IMR-90 (cell line): ENCODE measurements around the gene COL17A1. TPM values are rescaled to one million over a fixed set of nuclear protein-coding genes. Genes with fewer than 3 reads are reported as not detected.
A peak's percentile ranks its signal among the peaks of the same experiment; 100 is the strongest.

Experiments
- ATAC-seq: fragments of 200-7000 bp; cut with Tn5 transposase; 2 replicates; pipeline ENCODE4 v1.9.1; 2020; ENCODE audit warnings: low read depth, mild to moderate bottlenecking, moderate library complexity
- BruUV-seq: library from RNA; stranded (reverse); fragments of 400-500 nt; replicated peaks from 2 replicates; lab custom pipeline; 2021; lab: Mats Ljungman, UMichigan
- CTCF ChIA-PET: fragments of 300-600 bp; formaldehyde crosslinking; extraction: SDS; loops from one replicate; lab custom pipeline; 2021; ENCODE audit warnings: antibody characterized with exemption; lab: Yijun Ruan, JAX
- POLR2A ChIA-PET: fragments of 300-600 bp; sonication (Branson Sonifier 250); formaldehyde crosslinking; loops from one replicate; lab custom pipeline; 2022; ENCODE audit warnings: antibody characterized with exemption; ENCODE audit not compliant: unreplicated experiment; lab: Charles Lee
- DNase-seq: peaks from one replicate; pipeline ENCODE4 v3.0.0; 2013
- H2AFZ ChIP-seq: replicated peaks from 2 replicates; pipeline ENCODE3; 2013; ENCODE audit warnings: low read length, mild to moderate bottlenecking; ENCODE audit not compliant: poor library complexity
- H2AK5ac ChIP-seq: 2 replicates; pipeline ENCODE4 v1.6.1; 2013; ENCODE audit warnings: low read depth, low read length, inconsistent platforms
- H2AK9ac ChIP-seq: replicated peaks from 2 replicates; pipeline ENCODE3; 2013; ENCODE audit warnings: mild to moderate bottlenecking, low read depth, low read length, moderate library complexity; ENCODE audit not compliant: poor library complexity
- H2BK120ac ChIP-seq: 2 replicates; pipeline ENCODE4 v1.6.1; 2013; ENCODE audit warnings: low read depth, low read length, inconsistent platforms
- H2BK15ac ChIP-seq: 3 replicates; pipeline ENCODE4 v1.6.1; 2013; ENCODE audit warnings: low read depth, low read length, inconsistent platforms
- H2BK20ac ChIP-seq: 2 replicates; pipeline ENCODE4 v1.6.1; 2013; ENCODE audit warnings: low read depth, mild to moderate bottlenecking, inconsistent platforms, low read length, moderate library complexity
- H2BK5ac ChIP-seq: 2 replicates; pipeline ENCODE4 v1.6.1; 2013; ENCODE audit warnings: mild to moderate bottlenecking, low read depth, low read length, inconsistent platforms; ENCODE audit not compliant: poor library complexity, severe bottlenecking
- H3K14ac ChIP-seq: replicated peaks from 2 replicates; pipeline ENCODE4 v1.6.1; 2013; ENCODE audit warnings: low read depth, low read length, inconsistent platforms
- H3K18ac ChIP-seq: 2 replicates; pipeline ENCODE4 v1.6.1; 2013; ENCODE audit warnings: low read depth, low read length, control low read depth
- H3K23ac ChIP-seq: 2 replicates; pipeline ENCODE4 v1.6.1; 2013; ENCODE audit warnings: low read depth, low read length, inconsistent platforms
- H3K27ac ChIP-seq: 2 replicates; pipeline ENCODE4 v1.5.1; 2013; ENCODE audit warnings: mild to moderate bottlenecking, control low read depth, low read length; ENCODE audit not compliant: insufficient read depth
- H3K27me3 ChIP-seq: 2 replicates; pipeline ENCODE4 v1.6.1; 2013; ENCODE audit warnings: low read length; ENCODE audit not compliant: control insufficient read depth, insufficient read depth
- H3K36me3 ChIP-seq: 2 replicates; pipeline ENCODE4 v1.6.1; 2013; ENCODE audit warnings: low read length, mixed read lengths; ENCODE audit not compliant: control insufficient read depth, insufficient read depth
- H3K4ac ChIP-seq: 2 replicates; pipeline ENCODE4 v1.6.1; 2013; ENCODE audit warnings: low read depth, low read length, inconsistent platforms
- H3K4me1 ChIP-seq: 2 replicates; pipeline ENCODE4 v1.6.1; 2013; ENCODE audit warnings: low read length, mixed read lengths; ENCODE audit not compliant: control insufficient read depth, insufficient read depth
- H3K4me2 ChIP-seq: 2 replicates; pipeline ENCODE4 v1.6.1; 2013; ENCODE audit warnings: low read depth, mild to moderate bottlenecking, control low read depth, low read length, moderate library complexity
- H3K4me3 ChIP-seq: 2 replicates; pipeline ENCODE4 v1.5.1; 2013; ENCODE audit warnings: low read depth, mild to moderate bottlenecking, control low read depth, low read length, moderate library complexity; ENCODE audit not compliant: insufficient read depth
- H3K56ac ChIP-seq: 2 replicates; pipeline ENCODE4 v1.6.1; 2013; ENCODE audit warnings: low read length, inconsistent platforms; ENCODE audit not compliant: insufficient read depth; ENCODE audit errors: extremely low read depth
- H3K79me1 ChIP-seq, 2 experiments: 2 replicates each; pipeline ENCODE4 v1.6.1; 2013; ENCODE audit warnings: low read length in 2 of 2, inconsistent platforms in 1 of 2, low read depth in 1 of 2
- H3K9ac ChIP-seq: 2 replicates; pipeline ENCODE4 v1.6.1; 2013; ENCODE audit warnings: low read depth, low read length, control low read depth
- H3K9me1 ChIP-seq: 2 replicates; pipeline ENCODE4 v1.6.1; 2013; ENCODE audit warnings: low read length, inconsistent platforms; ENCODE audit not compliant: insufficient read depth
- H3K9me3 ChIP-seq: 2 replicates; pipeline ENCODE4 v1.6.1; 2013; ENCODE audit warnings: low read length; ENCODE audit not compliant: control insufficient read depth, insufficient read depth
- H4K20me1 ChIP-seq: 2 replicates; pipeline ENCODE4 v1.6.1; 2013; ENCODE audit warnings: low read length, inconsistent platforms; ENCODE audit not compliant: insufficient read depth
- H4K5ac ChIP-seq: 2 replicates; pipeline ENCODE4 v1.6.1; 2013; ENCODE audit warnings: mild to moderate bottlenecking, low read depth, low read length, control low read depth
- H4K8ac ChIP-seq, 2 experiments: 2 replicates each; pipeline ENCODE4 v1.6.1; 2013; ENCODE audit warnings: low read depth in 2 of 2, low read length in 2 of 2, control low read depth in 1 of 2, inconsistent platforms in 1 of 2
- H4K91ac ChIP-seq: 2 replicates; pipeline ENCODE4 v1.6.1; 2013; ENCODE audit warnings: low read depth, low read length, inconsistent platforms; ENCODE audit not compliant: insufficient read depth
- BHLHE40 ChIP-seq: fragments of 150-350 bp; IDR thresholded peaks from 2 replicates; pipeline ENCODE4 v1.6.1; 2016; ENCODE audit warnings: mild to moderate bottlenecking, low read depth, low read length
- CEBPB ChIP-seq: IDR thresholded peaks from 2 replicates; pipeline ENCODE4 v1.6.1; 2012; ENCODE audit warnings: low read depth, low read length, improper control_type of control experiment
- FOS ChIP-seq: fragments of 150-350 bp; IDR thresholded peaks from 2 replicates; pipeline ENCODE4 v1.6.1; 2016; ENCODE audit warnings: low read depth, low read length
- MXI1 ChIP-seq: IDR thresholded peaks from 2 replicates; pipeline ENCODE4 v1.6.1; 2012; ENCODE audit warnings: low read depth, mild to moderate bottlenecking, low read length, moderate library complexity, borderline replicate concordance
- POLR2A ChIP-seq: IDR thresholded peaks from 2 replicates; pipeline ENCODE4 v1.6.1; 2012; ENCODE audit warnings: mild to moderate bottlenecking, low read depth, low read length
- RAD21 ChIP-seq: IDR thresholded peaks from 2 replicates; pipeline ENCODE4 v1.6.1; 2012; ENCODE audit warnings: low read length, improper control_type of control experiment
- RCOR1 ChIP-seq: IDR thresholded peaks from 2 replicates; pipeline ENCODE4 v1.6.1; 2012; ENCODE audit warnings: mild to moderate bottlenecking, low read length, improper control_type of control experiment; ENCODE audit not compliant: insufficient replicate concordance
- RFX5 ChIP-seq: IDR thresholded peaks from 2 replicates; pipeline ENCODE4 v1.8.0; 2012; ENCODE audit warnings: low read depth, mild to moderate bottlenecking, low read length, moderate library complexity
- SMC3 ChIP-seq: fragments of 150-350 bp; IDR thresholded peaks from 2 replicates; pipeline ENCODE4 v1.6.1; 2016; ENCODE audit warnings: low read depth, mild to moderate bottlenecking, antibody characterized with exemption, low read length, moderate library complexity
- USF2 ChIP-seq: fragments of 150-350 bp; IDR thresholded peaks from 2 replicates; pipeline ENCODE4 v1.6.1; 2017; ENCODE audit warnings: mild to moderate bottlenecking, antibody characterized with exemption, low read length, low read depth
- WGBS, 2 experiments: methylation state at CpG; one replicate each; pipeline versions ENCODE4 v1.1.5 to v1.1.7; 2013; ENCODE audit warnings: missing lambda C conversion rate in 2 of 2; ENCODE audit not compliant: insufficient read length in 1 of 2; ENCODE audit errors: extremely low coverage in 2 of 2; 5-methylcytosine and 5-hydroxymethylcytosine counted together
- dilution Hi-C: fragments of 300-500 bp; cut with HindIII; formaldehyde crosslinking; loops from one replicate; pipeline ENCODE4 v1.14.3; 2018; ENCODE audit warnings: low sequenced_read_pairs; ENCODE audit not compliant: unreplicated experiment
- in situ Hi-C: fragments of 300-500 bp; cut with MboI; formaldehyde crosslinking; loops from 3 replicates; pipeline ENCODE4 v1.14.3; 2019; ENCODE audit warnings: low sequenced_read_pairs, inconsistent platforms, mixed read lengths
- intact Hi-C: fragments of 100-400 bp; cut with micrococcal nuclease; formaldehyde crosslinking; loops from 2 replicates; pipeline ENCODE4 v1.10.0; 2022
- polyA plus RNA-seq, 3 experiments: library from polyadenylated mRNA; depleted of rRNA; stranded (reverse); fragments of >200 nt; gene quantifications; 2 replicates each; pipeline ENCODE4 v1.2.3, GENCODE V29; 2012; ENCODE audit warnings: low replicate concordance in 1 of 3
- total RNA-seq: library from RNA; depleted of rRNA; stranded (reverse); fragments of >200 nt; gene quantifications from 2 replicates; pipeline ENCODE4 v1.2.3, GENCODE V29; 2012

COL17A1 gene
- total and polyA plus RNA-seq, 2 of the 4 experiments (the other 2 are of a cell fraction) = 0.14 to 0.18 TPM

GRCh38 chr10:104056619-104057273 lies 28.9 kb downstream of the COL17A1 start:
- Histone ChIP-seq H4K91ac (no peak overlapping the region), H3K4me2 (no peak overlapping the region), H3K27me3 (peaks cover 2% of the 10 kb centered on the region; the same call in 1 of the 2 replicates), H3K9me3 (no peaks in the 10 kb centered on the region), H3K18ac (no peak overlapping the region), H3K9ac (no peak overlapping the region), H4K8ac (no peak overlapping the region), H2BK15ac (no peak overlapping the region), H2BK120ac (no peak overlapping the region), H2AK5ac (no peak overlapping the region), H2BK20ac (no peak overlapping the region), H3K9me1 (peaks cover 17% of the 10 kb centered on the region), H2AK9ac (peak overlapping the region; percentile 66), H4K5ac (no peak overlapping the region), H3K4me3 (no peak overlapping the region), H2AFZ (no peak overlapping the region), H2BK5ac (no peak overlapping the region), H3K36me3 (no peaks in the 10 kb centered on the region), H3K4ac (no peak overlapping the region), H3K4me1 (peaks cover 2% of the 10 kb centered on the region), H3K27ac (no peak overlapping the region), H3K14ac (no peak overlapping the region), H4K20me1 (no peaks in the 10 kb centered on the region), H3K23ac (no peak overlapping the region), H3K56ac (no peak overlapping the region), H3K79me1 (no peaks in the 10 kb centered on the region)
- TF ChIP-seq CEBPB = no peak
- TF ChIP-seq FOS = no peak
- no peak for TF ChIP-seq MXI1
- TF ChIP-seq SMC3 = no peak
- no peak for TF ChIP-seq RAD21
- TF ChIP-seq USF2 = no peak
- no peak for TF ChIP-seq RCOR1
- no peak for TF ChIP-seq BHLHE40
- TF ChIP-seq RFX5 = no peak
- TF ChIP-seq POLR2A = no peak
- WGBS, 2 experiments = 81% methylated on average over 3 of the region's 14 CpGs; no CpG with 5 or more reads in 1 of the 2 experiments
- ChIA-PET POLR2A (no interaction called here), CTCF (no interaction called here)
- no peak for DNase-seq
- dilution Hi-C loops (no loop called here), intact Hi-C loops (no loop called here), in situ Hi-C loops (no loop called here)
- no TSS peak for BruUV-seq
- ATAC-seq = no peak
